GM06990 (cell line): Measurements from ENCODE around the gene HMCN2.

ENCODE experiments used
- DNase-seq: peaks from one replicate; pipeline ENCODE4 v3.0.0-alpha.2; 2011; ENCODE audit not compliant: insufficient read length; ENCODE audit errors: extremely low read depth
- H3K27me3 ChIP-seq: replicated peaks from 2 replicates; pipeline ENCODE4 v1.6.0; 2011; ENCODE audit warnings: low read length; ENCODE audit not compliant: control insufficient read depth, insufficient read depth
- H3K36me3 ChIP-seq: 2 replicates; pipeline ENCODE4 v1.5.1; 2011; ENCODE audit warnings: low read length; ENCODE audit not compliant: control insufficient read depth, insufficient read depth
- H3K4me3 ChIP-seq: replicated peaks from 2 replicates; pipeline ENCODE4 v1.5.1; 2011; ENCODE audit warnings: low read depth, mild to moderate bottlenecking, control low read depth, low read length
- CTCF ChIP-seq: IDR thresholded peaks from 2 replicates; pipeline ENCODE4 v1.5.1; 2011; ENCODE audit warnings: low read length, control low read depth, mild to moderate bottlenecking, inconsistent platforms; ENCODE audit not compliant: insufficient read depth, poor library complexity, severe bottlenecking

The HMCN2 gene

GRCh38 chr9:130380920-130381469 lies 115.4 kb downstream of the HMCN2 start:
- peaks cover 2% of the 10 kb centered on the region; the same call in 1 of the 2 replicates for H3K27me3 ChIP-seq
- TF ChIP-seq CTCF: no peak

GRCh38 chr9:130381660-130382059 lies 116.1 kb downstream of the HMCN2 start:
- Histone ChIP-seq H3K4me3 (no peak overlapping the region), H3K36me3 (no peaks in the 10 kb centered on the region), H3K27me3 (peaks cover 2% of the 10 kb centered on the region; the same call in 1 of the 2 replicates)
- TF ChIP-seq CTCF: no peak
- DNase-seq: no peak

More at GRCh38 chr9:130380920-130381469, 115.4 kb downstream of the HMCN2 start:
- Histone ChIP-seq H3K4me3 (no peak overlapping the region), H3K36me3 (no peaks in the 10 kb centered on the region)
- DNase-seq: no peak

GRCh38 chr9:130382096-130382495 lies 116.5 kb downstream of the HMCN2 start:
- no peak for TF ChIP-seq CTCF
- Histone ChIP-seq H3K27me3 (peaks cover 2% of the 10 kb centered on the region; the same call in 1 of the 2 replicates), H3K4me3 (no peak overlapping the region), H3K36me3 (no peaks in the 10 kb centered on the region)
- no peak for DNase-seq

- DNase-seq: no peak
- Histone ChIP-seq H3K4me3 (no peak overlapping the region), H3K27me3 (peaks cover 2% of the 10 kb centered on the region; the same call in 1 of the 2 replicates), H3K36me3 (no peaks in the 10 kb centered on the region)
- TF ChIP-seq CTCF: no peak
Measured at GRCh38 chr9:130382636-130383349, 117.2 kb downstream of the HMCN2 start.

GRCh38 chr9:130383350-130383715 lies 117.8 kb downstream of the HMCN2 start:
- peaks cover 2% of the 10 kb centered on the region; the same call in 1 of the 2 replicates for H3K27me3 ChIP-seq
- no peak overlapping the region for H3K4me3 ChIP-seq
- DNase-seq: no peak
- no peaks in the 10 kb centered on the region for H3K36me3 ChIP-seq
- no peak for TF ChIP-seq CTCF
